ENCODE data around the gene URM1.

GRCh38 chr9:128340691-128341434, 30.3 kb upstream of the URM1 start:
- TF ChIP-seq EP300 (IDR thresholded peaks at IDR 0.05): no peak
- TF ChIP-seq, protein P1, sequence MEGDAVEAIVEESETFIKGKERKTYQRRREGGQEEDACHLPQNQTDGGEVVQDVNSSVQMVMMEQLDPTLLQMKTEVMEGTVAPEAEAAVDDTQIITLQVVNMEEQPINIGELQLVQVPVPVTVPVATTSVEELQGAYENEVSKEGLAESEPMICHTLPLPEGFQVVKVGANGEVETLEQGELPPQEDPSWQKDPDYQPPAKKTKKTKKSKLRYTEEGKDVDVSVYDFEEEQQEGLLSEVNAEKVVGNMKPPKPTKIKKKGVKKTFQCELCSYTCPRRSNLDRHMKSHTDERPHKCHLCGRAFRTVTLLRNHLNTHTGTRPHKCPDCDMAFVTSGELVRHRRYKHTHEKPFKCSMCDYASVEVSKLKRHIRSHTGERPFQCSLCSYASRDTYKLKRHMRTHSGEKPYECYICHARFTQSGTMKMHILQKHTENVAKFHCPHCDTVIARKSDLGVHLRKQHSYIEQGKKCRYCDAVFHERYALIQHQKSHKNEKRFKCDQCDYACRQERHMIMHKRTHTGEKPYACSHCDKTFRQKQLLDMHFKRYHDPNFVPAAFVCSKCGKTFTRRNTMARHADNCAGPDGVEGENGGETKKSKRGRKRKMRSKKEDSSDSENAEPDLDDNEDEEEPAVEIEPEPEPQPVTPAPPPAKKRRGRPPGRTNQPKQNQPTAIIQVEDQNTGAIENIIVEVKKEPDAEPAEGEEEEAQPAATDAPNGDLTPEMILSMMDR (IDR thresholded peaks at IDR 0.05): no peak
- TF ChIP-seq POLR2A (IDR thresholded peaks at IDR 0.05): no peak
- TF ChIP-seq POLR2AphosphoS5 (IDR thresholded peaks at IDR 0.05): no peak

Measured in sigmoid colon (tissue), 4 donors.